IMR-90 (cell line): ENCODE data around the gene UCP3. TPM values are rescaled to one million over a fixed set of nuclear protein-coding genes. Genes with fewer than 3 reads are reported as not detected.
A peak's percentile ranks its signal among the peaks of the same experiment; 100 is the strongest.

Experiments
- ATAC-seq: fragments of 200-7000 bp; cut with Tn5 transposase; 2 replicates; pipeline ENCODE4 v1.9.1; 2020; ENCODE audit warnings: low read depth, mild to moderate bottlenecking, moderate library complexity
- BruUV-seq: library from RNA; stranded (reverse); fragments of 400-500 nt; replicated peaks from 2 replicates; lab custom pipeline; 2021; lab: Mats Ljungman, UMichigan
- CTCF ChIA-PET: fragments of 300-600 bp; formaldehyde crosslinking; extraction: SDS; loops from one replicate; lab custom pipeline; 2021; ENCODE audit warnings: antibody characterized with exemption; lab: Yijun Ruan, JAX
- POLR2A ChIA-PET: fragments of 300-600 bp; sonication (Branson Sonifier 250); formaldehyde crosslinking; loops from one replicate; lab custom pipeline; 2022; ENCODE audit warnings: antibody characterized with exemption; ENCODE audit not compliant: unreplicated experiment; lab: Charles Lee
- DNase-seq: peaks from one replicate; pipeline ENCODE4 v3.0.0; 2013
- H2AFZ ChIP-seq: replicated peaks from 2 replicates; pipeline ENCODE3; 2013; ENCODE audit warnings: low read length, mild to moderate bottlenecking; ENCODE audit not compliant: poor library complexity
- H2AK5ac ChIP-seq: 2 replicates; pipeline ENCODE4 v1.6.1; 2013; ENCODE audit warnings: low read depth, low read length, inconsistent platforms
- H2AK9ac ChIP-seq: replicated peaks from 2 replicates; pipeline ENCODE3; 2013; ENCODE audit warnings: mild to moderate bottlenecking, low read depth, low read length, moderate library complexity; ENCODE audit not compliant: poor library complexity
- H2BK120ac ChIP-seq: 2 replicates; pipeline ENCODE4 v1.6.1; 2013; ENCODE audit warnings: low read depth, low read length, inconsistent platforms
- H2BK15ac ChIP-seq: 3 replicates; pipeline ENCODE4 v1.6.1; 2013; ENCODE audit warnings: low read depth, low read length, inconsistent platforms
- H2BK20ac ChIP-seq: 2 replicates; pipeline ENCODE4 v1.6.1; 2013; ENCODE audit warnings: low read depth, mild to moderate bottlenecking, inconsistent platforms, low read length, moderate library complexity
- H2BK5ac ChIP-seq: 2 replicates; pipeline ENCODE4 v1.6.1; 2013; ENCODE audit warnings: mild to moderate bottlenecking, low read depth, low read length, inconsistent platforms; ENCODE audit not compliant: poor library complexity, severe bottlenecking
- H3K14ac ChIP-seq: replicated peaks from 2 replicates; pipeline ENCODE4 v1.6.1; 2013; ENCODE audit warnings: low read depth, low read length, inconsistent platforms
- H3K18ac ChIP-seq: 2 replicates; pipeline ENCODE4 v1.6.1; 2013; ENCODE audit warnings: low read depth, low read length, control low read depth
- H3K23ac ChIP-seq: 2 replicates; pipeline ENCODE4 v1.6.1; 2013; ENCODE audit warnings: low read depth, low read length, inconsistent platforms
- H3K27ac ChIP-seq: 2 replicates; pipeline ENCODE4 v1.5.1; 2013; ENCODE audit warnings: mild to moderate bottlenecking, control low read depth, low read length; ENCODE audit not compliant: insufficient read depth
- H3K27me3 ChIP-seq: 2 replicates; pipeline ENCODE4 v1.6.1; 2013; ENCODE audit warnings: low read length; ENCODE audit not compliant: control insufficient read depth, insufficient read depth
- H3K36me3 ChIP-seq: 2 replicates; pipeline ENCODE4 v1.6.1; 2013; ENCODE audit warnings: low read length, mixed read lengths; ENCODE audit not compliant: control insufficient read depth, insufficient read depth
- H3K4ac ChIP-seq: 2 replicates; pipeline ENCODE4 v1.6.1; 2013; ENCODE audit warnings: low read depth, low read length, inconsistent platforms
- H3K4me1 ChIP-seq: 2 replicates; pipeline ENCODE4 v1.6.1; 2013; ENCODE audit warnings: low read length, mixed read lengths; ENCODE audit not compliant: control insufficient read depth, insufficient read depth
- H3K4me2 ChIP-seq: 2 replicates; pipeline ENCODE4 v1.6.1; 2013; ENCODE audit warnings: low read depth, mild to moderate bottlenecking, control low read depth, low read length, moderate library complexity
- H3K4me3 ChIP-seq: 2 replicates; pipeline ENCODE4 v1.5.1; 2013; ENCODE audit warnings: low read depth, mild to moderate bottlenecking, control low read depth, low read length, moderate library complexity; ENCODE audit not compliant: insufficient read depth
- H3K56ac ChIP-seq: 2 replicates; pipeline ENCODE4 v1.6.1; 2013; ENCODE audit warnings: low read length, inconsistent platforms; ENCODE audit not compliant: insufficient read depth; ENCODE audit errors: extremely low read depth
- H3K79me1 ChIP-seq, 2 experiments: 2 replicates each; pipeline ENCODE4 v1.6.1; 2013; ENCODE audit warnings: low read length in 2 of 2, inconsistent platforms in 1 of 2, low read depth in 1 of 2
- H3K9ac ChIP-seq: 2 replicates; pipeline ENCODE4 v1.6.1; 2013; ENCODE audit warnings: low read depth, low read length, control low read depth
- H3K9me1 ChIP-seq: 2 replicates; pipeline ENCODE4 v1.6.1; 2013; ENCODE audit warnings: low read length, inconsistent platforms; ENCODE audit not compliant: insufficient read depth
- H3K9me3 ChIP-seq: 2 replicates; pipeline ENCODE4 v1.6.1; 2013; ENCODE audit warnings: low read length; ENCODE audit not compliant: control insufficient read depth, insufficient read depth
- H4K20me1 ChIP-seq: 2 replicates; pipeline ENCODE4 v1.6.1; 2013; ENCODE audit warnings: low read length, inconsistent platforms; ENCODE audit not compliant: insufficient read depth
- H4K5ac ChIP-seq: 2 replicates; pipeline ENCODE4 v1.6.1; 2013; ENCODE audit warnings: mild to moderate bottlenecking, low read depth, low read length, control low read depth
- H4K8ac ChIP-seq, 2 experiments: 2 replicates each; pipeline ENCODE4 v1.6.1; 2013; ENCODE audit warnings: low read depth in 2 of 2, low read length in 2 of 2, control low read depth in 1 of 2, inconsistent platforms in 1 of 2
- H4K91ac ChIP-seq: 2 replicates; pipeline ENCODE4 v1.6.1; 2013; ENCODE audit warnings: low read depth, low read length, inconsistent platforms; ENCODE audit not compliant: insufficient read depth
- CEBPB ChIP-seq: IDR thresholded peaks from 2 replicates; pipeline ENCODE4 v1.6.1; 2012; ENCODE audit warnings: low read depth, low read length, improper control_type of control experiment
- FOS ChIP-seq: fragments of 150-350 bp; IDR thresholded peaks from 2 replicates; pipeline ENCODE4 v1.6.1; 2016; ENCODE audit warnings: low read depth, low read length
- MAZ ChIP-seq: IDR thresholded peaks from 2 replicates; pipeline ENCODE4 v1.6.1; 2012; ENCODE audit warnings: low read depth, mild to moderate bottlenecking, low read length, improper control_type of control experiment, moderate library complexity, borderline replicate concordance
- NFE2L2 ChIP-seq: fragments of 150-350 bp; IDR thresholded peaks from 2 replicates; pipeline ENCODE4 v1.6.1; 2016; ENCODE audit warnings: low read depth, mild to moderate bottlenecking, low read length
- POLR2A ChIP-seq: IDR thresholded peaks from 2 replicates; pipeline ENCODE4 v1.6.1; 2012; ENCODE audit warnings: mild to moderate bottlenecking, low read depth, low read length
- RFX5 ChIP-seq: IDR thresholded peaks from 2 replicates; pipeline ENCODE4 v1.8.0; 2012; ENCODE audit warnings: low read depth, mild to moderate bottlenecking, low read length, moderate library complexity
- SMC3 ChIP-seq: fragments of 150-350 bp; IDR thresholded peaks from 2 replicates; pipeline ENCODE4 v1.6.1; 2016; ENCODE audit warnings: low read depth, mild to moderate bottlenecking, antibody characterized with exemption, low read length, moderate library complexity
- WGBS, 2 experiments: methylation state at CpG; one replicate each; pipeline versions ENCODE4 v1.1.5 to v1.1.7; 2013; ENCODE audit warnings: missing lambda C conversion rate in 2 of 2; ENCODE audit not compliant: insufficient read length in 1 of 2; ENCODE audit errors: extremely low coverage in 2 of 2; 5-methylcytosine and 5-hydroxymethylcytosine counted together
- dilution Hi-C: fragments of 300-500 bp; cut with HindIII; formaldehyde crosslinking; loops from one replicate; pipeline ENCODE4 v1.14.3; 2018; ENCODE audit warnings: low sequenced_read_pairs; ENCODE audit not compliant: unreplicated experiment
- in situ Hi-C: fragments of 300-500 bp; cut with MboI; formaldehyde crosslinking; loops from 3 replicates; pipeline ENCODE4 v1.14.3; 2019; ENCODE audit warnings: low sequenced_read_pairs, inconsistent platforms, mixed read lengths
- intact Hi-C: fragments of 100-400 bp; cut with micrococcal nuclease; formaldehyde crosslinking; loops from 2 replicates; pipeline ENCODE4 v1.10.0; 2022
- polyA plus RNA-seq, 3 experiments: library from polyadenylated mRNA; depleted of rRNA; stranded (reverse); fragments of >200 nt; gene quantifications; 2 replicates each; pipeline ENCODE4 v1.2.3, GENCODE V29; 2012; ENCODE audit warnings: low replicate concordance in 1 of 3
- total RNA-seq: library from RNA; depleted of rRNA; stranded (reverse); fragments of >200 nt; gene quantifications from 2 replicates; pipeline ENCODE4 v1.2.3, GENCODE V29; 2012

Gene UCP3
- total and polyA plus RNA-seq, 2 of the 4 experiments (the other 2 are of a cell fraction), result under 0.01 to 0.80 TPM

- in situ Hi-C loops (no loop called here), dilution Hi-C loops (no loop called here)
- peak; percentile 96 for ATAC-seq
Observed at GRCh38 chr11:74018331-74019005, 9.6 kb upstream of the UCP3 start.

More at GRCh38 chr11:74018331-74019005, 9.6 kb upstream of the UCP3 start:
- Histone ChIP-seq H2BK15ac (peak overlapping the region; percentile 41; the same call in 1 of the 3 replicates), H4K5ac (0 out of 2 replicates have a peak overlapping the region, but pooled peaks have one; percentile 28), H3K36me3 (peaks cover 10% of the 10 kb centered on the region; the same call in 1 of the 2 replicates), H2BK120ac (peak overlapping the region; percentile 47; the same call in 1 of the 2 replicates), H2BK20ac (no peak overlapping the region), H3K79me1 (peaks cover 0 to 12% of the 10 kb centered on the region in 2 experiments; a peak in 2 of 4 replicates), H3K4ac (peak overlapping the region; percentile 60; the same call in 1 of the 2 replicates), H3K56ac (no peak overlapping the region), H3K27ac (peak overlapping the region; percentile 33), H3K4me3 (no peak overlapping the region), H4K20me1 (peaks cover 3% of the 10 kb centered on the region; the same call in 1 of the 2 replicates), H3K18ac (peak overlapping the region; percentile 53; the same call in 1 of the 2 replicates), H2BK5ac (peak overlapping the region; percentile 54), H3K9ac (peak overlapping the region; percentile 15; the same call in 1 of the 2 replicates), H2AK5ac (peak overlapping the region; percentile 82), H4K8ac (peak overlapping the region; percentile 58 to 93), H3K4me1 (peaks cover 17% of the 10 kb centered on the region), H3K9me3 (no peaks in the 10 kb centered on the region), H3K4me2 (peak overlapping the region; percentile 32), H3K9me1 (peaks cover 14% of the 10 kb centered on the region), H3K23ac (0 out of 2 replicates have a peak overlapping the region, but pooled peaks have one; percentile 13), H3K14ac (peak overlapping the region; percentile 58; the same call in 1 of the 2 replicates), H3K27me3 (no peaks in the 10 kb centered on the region), H2AFZ (peak overlapping the region; percentile 64), H2AK9ac (peak overlapping the region; percentile 80), H4K91ac (peak overlapping the region; percentile 61)
- peak; percentile 87 for DNase-seq
- no TSS peak for BruUV-seq
- TF ChIP-seq POLR2A, result no peak
- no peak for TF ChIP-seq MAZ
- peak; percentile 86 for TF ChIP-seq CEBPB
- no peak for TF ChIP-seq RFX5
- TF ChIP-seq FOS, result peak; percentile 47; the same call in 1 of the 2 replicates
- TF ChIP-seq SMC3, result 0 out of 2 replicates have a peak, but pooled peaks have one; percentile 2
- TF ChIP-seq NFE2L2, result peak; percentile 15; the same call in 1 of the 2 replicates
- 75% methylated on average over 4 of the region's 9 CpGs; no CpG with 5 or more reads in 1 of the 2 experiments for WGBS, 2 experiments
- intact Hi-C loops, result no loop called here
- ChIA-PET CTCF (no interaction called here), POLR2A (interaction anchor here (0.8 kb wide), 1 partner anchor 10 kb away, joined by 3 read pairs; no protein-coding TSS in a partner anchor)
